Measurements from ENCODE around the gene TMEM109. TPM values are rescaled to one million over a fixed set of nuclear protein-coding genes. Genes with fewer than 3 reads are reported as not detected.

Gene TMEM109
- total RNA-seq, 1 experiment from 2014 or later: 26.8 TPM

- TF ChIP-seq ERG (CRISPR knock-in tag; IDR thresholded peaks at IDR 0.05) (no peak), SMAD3 (CRISPR knock-in tag; IDR thresholded peaks at IDR 0.05; ENCODE audit: borderline replicate concordance) (no peak)
Measured at GRCh38 chr11:60895687-60896086, 18.3 kb upstream of the TMEM109 start (continued).

- Mint-ChIP-seq H3K9me3 (no peaks in the 10 kb centered on the region), H3K27me3 (ENCODE audit: low read depth) (no peaks in the 10 kb centered on the region), H3K36me3 (peaks cover 84% of the 10 kb centered on the region), H3K4me3 (no peak overlapping the region), H3K27ac (no peak overlapping the region), H3K4me1 (no peaks in the 10 kb centered on the region)
- DNase-seq (ENCODE audit: low spot score) (no peak), ATAC-seq (no peak)
- ChIA-PET CTCF (interaction anchor here (1.0 kb wide), 1 partner anchor 10 kb away, joined by 5 read pairs; no protein-coding TSS in a partner anchor), POLR2A (no interaction called here)
- TF ChIP-seq ERG (CRISPR knock-in tag; IDR thresholded peaks at IDR 0.05) (no peak), ZNF121 (CRISPR knock-in tag; IDR thresholded peaks at IDR 0.05) (no peak), ZNF232 (CRISPR knock-in tag; IDR thresholded peaks at IDR 0.05) (no peak), ZNF416 (CRISPR knock-in tag; IDR thresholded peaks at IDR 0.05) (no peak), ETV6 (CRISPR knock-in tag; IDR thresholded peaks at IDR 0.05) (no peak), FOXK1 (CRISPR knock-in tag; IDR thresholded peaks at IDR 0.05) (no peak), ZNF219 (CRISPR knock-in tag; IDR thresholded peaks at IDR 0.05; ENCODE audit: borderline replicate concordance) (no peak), ZNF138 (CRISPR knock-in tag; conservative IDR thresholded peaks at IDR 0.05) (no peak), NR2C2 (CRISPR knock-in tag; IDR thresholded peaks at IDR 0.05) (no peak)
- TF ChIP-seq, protein P1, sequence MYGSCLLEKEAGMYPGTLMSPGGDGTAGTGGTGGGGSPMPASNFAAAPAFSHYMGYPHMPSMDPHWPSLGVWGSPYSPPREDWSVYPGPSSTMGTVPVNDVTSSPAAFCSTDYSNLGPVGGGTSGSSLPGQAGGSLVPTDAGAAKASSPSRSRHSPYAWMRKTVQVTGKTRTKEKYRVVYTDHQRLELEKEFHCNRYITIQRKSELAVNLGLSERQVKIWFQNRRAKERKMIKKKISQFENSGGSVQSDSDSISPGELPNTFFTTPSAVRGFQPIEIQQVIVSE (CRISPR knock-in tag; IDR thresholded peaks at IDR 0.05; ENCODE audit: borderline replicate concordance): no peak
- TF ChIP-seq, protein P2, sequence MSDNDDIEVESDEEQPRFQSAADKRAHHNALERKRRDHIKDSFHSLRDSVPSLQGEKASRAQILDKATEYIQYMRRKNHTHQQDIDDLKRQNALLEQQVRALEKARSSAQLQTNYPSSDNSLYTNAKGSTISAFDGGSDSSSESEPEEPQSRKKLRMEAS (CRISPR knock-in tag; IDR thresholded peaks at IDR 0.05): no peak
- TF ChIP-seq, protein P3, sequence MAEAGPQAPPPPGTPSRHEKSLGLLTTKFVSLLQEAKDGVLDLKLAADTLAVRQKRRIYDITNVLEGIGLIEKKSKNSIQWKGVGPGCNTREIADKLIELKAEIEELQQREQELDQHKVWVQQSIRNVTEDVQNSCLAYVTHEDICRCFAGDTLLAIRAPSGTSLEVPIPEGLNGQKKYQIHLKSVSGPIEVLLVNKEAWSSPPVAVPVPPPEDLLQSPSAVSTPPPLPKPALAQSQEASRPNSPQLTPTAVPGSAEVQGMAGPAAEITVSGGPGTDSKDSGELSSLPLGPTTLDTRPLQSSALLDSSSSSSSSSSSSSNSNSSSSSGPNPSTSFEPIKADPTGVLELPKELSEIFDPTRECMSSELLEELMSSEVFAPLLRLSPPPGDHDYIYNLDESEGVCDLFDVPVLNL (CRISPR knock-in tag; IDR thresholded peaks at IDR 0.05; ENCODE audit: borderline replicate concordance, low read depth): no peak
- TF ChIP-seq, protein P4, sequence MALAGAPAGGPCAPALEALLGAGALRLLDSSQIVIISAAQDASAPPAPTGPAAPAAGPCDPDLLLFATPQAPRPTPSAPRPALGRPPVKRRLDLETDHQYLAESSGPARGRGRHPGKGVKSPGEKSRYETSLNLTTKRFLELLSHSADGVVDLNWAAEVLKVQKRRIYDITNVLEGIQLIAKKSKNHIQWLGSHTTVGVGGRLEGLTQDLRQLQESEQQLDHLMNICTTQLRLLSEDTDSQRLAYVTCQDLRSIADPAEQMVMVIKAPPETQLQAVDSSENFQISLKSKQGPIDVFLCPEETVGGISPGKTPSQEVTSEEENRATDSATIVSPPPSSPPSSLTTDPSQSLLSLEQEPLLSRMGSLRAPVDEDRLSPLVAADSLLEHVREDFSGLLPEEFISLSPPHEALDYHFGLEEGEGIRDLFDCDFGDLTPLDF (CRISPR knock-in tag; IDR thresholded peaks at IDR 0.05): no peak
- TF ChIP-seq, protein P5, sequence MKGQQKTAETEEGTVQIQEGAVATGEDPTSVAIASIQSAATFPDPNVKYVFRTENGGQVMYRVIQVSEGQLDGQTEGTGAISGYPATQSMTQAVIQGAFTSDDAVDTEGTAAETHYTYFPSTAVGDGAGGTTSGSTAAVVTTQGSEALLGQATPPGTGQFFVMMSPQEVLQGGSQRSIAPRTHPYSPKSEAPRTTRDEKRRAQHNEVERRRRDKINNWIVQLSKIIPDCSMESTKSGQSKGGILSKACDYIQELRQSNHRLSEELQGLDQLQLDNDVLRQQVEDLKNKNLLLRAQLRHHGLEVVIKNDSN (CRISPR knock-in tag; IDR thresholded peaks at IDR 0.05): no peak
Measured at GRCh38 chr11:60897496-60897895, 16.5 kb upstream of the TMEM109 start.
